WI38 (cell line): ENCODE measurements around the gene ITGAL.

ENCODE experiments used
- H3K4me3 ChIP-seq: 2 replicates; pipeline ENCODE4 v1.5.1; 2011; ENCODE audit warnings: low read depth, mild to moderate bottlenecking, control low read depth, low read length
- TF ChIP-seq, protein P1 (sequence below): IDR thresholded peaks from 2 replicates; pipeline ENCODE4 v1.5.1; 2012; ENCODE audit warnings: low read depth, mild to moderate bottlenecking, control low read depth, low read length

The ITGAL gene

GRCh38 chr16:30438835-30439234 lies 33.7 kb upstream of the ITGAL start:
- H3K4me3 ChIP-seq, result no peak overlapping the region
- TF ChIP-seq, protein P1, sequence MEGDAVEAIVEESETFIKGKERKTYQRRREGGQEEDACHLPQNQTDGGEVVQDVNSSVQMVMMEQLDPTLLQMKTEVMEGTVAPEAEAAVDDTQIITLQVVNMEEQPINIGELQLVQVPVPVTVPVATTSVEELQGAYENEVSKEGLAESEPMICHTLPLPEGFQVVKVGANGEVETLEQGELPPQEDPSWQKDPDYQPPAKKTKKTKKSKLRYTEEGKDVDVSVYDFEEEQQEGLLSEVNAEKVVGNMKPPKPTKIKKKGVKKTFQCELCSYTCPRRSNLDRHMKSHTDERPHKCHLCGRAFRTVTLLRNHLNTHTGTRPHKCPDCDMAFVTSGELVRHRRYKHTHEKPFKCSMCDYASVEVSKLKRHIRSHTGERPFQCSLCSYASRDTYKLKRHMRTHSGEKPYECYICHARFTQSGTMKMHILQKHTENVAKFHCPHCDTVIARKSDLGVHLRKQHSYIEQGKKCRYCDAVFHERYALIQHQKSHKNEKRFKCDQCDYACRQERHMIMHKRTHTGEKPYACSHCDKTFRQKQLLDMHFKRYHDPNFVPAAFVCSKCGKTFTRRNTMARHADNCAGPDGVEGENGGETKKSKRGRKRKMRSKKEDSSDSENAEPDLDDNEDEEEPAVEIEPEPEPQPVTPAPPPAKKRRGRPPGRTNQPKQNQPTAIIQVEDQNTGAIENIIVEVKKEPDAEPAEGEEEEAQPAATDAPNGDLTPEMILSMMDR, result no peak

GRCh38 chr16:30439720-30440348 lies 32.7 kb upstream of the ITGAL start:
- no peak overlapping the region for H3K4me3 ChIP-seq
- TF ChIP-seq, protein P1, result no peak

GRCh38 chr16:30443631-30444030 lies 28.9 kb upstream of the ITGAL start:
- no peak overlapping the region for H3K4me3 ChIP-seq

GRCh38 chr16:30444231-30445148 lies 28.1 kb upstream of the ITGAL start:
- TF ChIP-seq, protein P1, result no peak
- H3K4me3 ChIP-seq, result peak overlapping the region; percentile 92

More at GRCh38 chr16:30443631-30444030, 28.9 kb upstream of the ITGAL start:
- TF ChIP-seq, protein P1, result no peak

DNA sequence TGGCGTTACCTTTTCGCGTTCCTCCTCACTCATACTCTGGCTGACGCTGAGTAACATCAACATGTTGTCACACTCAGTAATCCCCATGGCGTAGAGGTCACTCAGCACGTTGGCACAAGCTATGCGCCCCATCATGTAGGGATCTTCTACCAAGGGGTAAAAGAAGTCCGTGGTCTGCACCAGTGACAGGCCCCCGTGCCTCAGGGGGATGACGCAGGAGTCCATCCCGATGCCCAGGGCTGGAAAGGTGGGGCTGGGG lies 27.5 kb upstream of the ITGAL start:
- TF ChIP-seq, protein P1, result no peak
- H3K4me3 ChIP-seq, result peak overlapping the region; percentile 92

DNA sequence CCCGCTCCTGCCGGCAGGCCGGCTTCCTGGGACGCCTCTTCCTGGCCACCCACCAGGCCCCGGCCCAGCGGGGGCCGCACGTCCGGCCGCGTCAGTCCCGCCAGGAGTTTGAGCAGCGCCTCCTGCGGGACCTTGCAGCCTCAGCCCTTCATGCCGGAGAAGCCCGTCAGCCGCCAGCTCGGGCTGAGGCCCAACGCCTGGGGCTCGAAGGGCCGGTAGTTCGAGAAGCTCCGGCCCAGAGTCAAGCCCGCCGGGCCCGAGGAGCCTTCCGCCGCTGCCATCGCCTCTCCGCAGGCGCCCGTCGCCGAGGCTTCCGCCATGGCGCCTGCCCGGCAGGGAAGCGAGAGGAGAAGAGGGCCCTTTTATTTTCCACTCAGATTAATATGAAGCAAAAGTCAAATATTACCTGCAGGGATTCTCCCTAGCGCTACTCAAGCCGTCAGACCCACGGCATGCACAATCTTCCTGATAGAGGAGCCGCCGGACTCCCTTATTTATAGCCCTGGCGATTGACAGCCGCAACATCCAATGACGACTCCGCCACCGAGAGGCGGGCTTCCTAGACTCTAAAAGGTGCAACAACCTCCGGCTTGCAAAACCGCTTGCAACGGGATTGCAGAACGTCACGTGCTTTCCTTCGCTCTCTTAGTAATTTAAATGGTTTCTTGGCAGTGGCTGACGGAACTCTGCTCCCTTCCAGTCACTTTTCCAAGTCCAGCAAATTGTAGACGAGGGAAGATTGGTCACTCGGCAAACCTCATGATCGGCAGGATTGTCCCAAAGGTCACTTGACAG lies 26.9 kb upstream of the ITGAL start, which contains the start of gene SEPHS2:
SEPHS2 (minus strand) TSS at position 467 of the 795 bp plus-strand sequence; CDS start at position 320, 147 bp downstream.
- TF ChIP-seq, protein P1, result peak; percentile 51
- H3K4me3 ChIP-seq, result peak within 1 kb of the TSS; percentile 92
